HepG2 (cell line): ENCODE results near the gene SYCP2L. TPM values are rescaled to one million over a fixed set of nuclear protein-coding genes. Genes with fewer than 3 reads are reported as not detected.

Experiments used
- ARNT2 ChIP-seq: sonication (generic); formaldehyde crosslinking; IDR thresholded peaks from 2 replicates; pipeline ENCODE4 v1.8.0; 2022; ENCODE audit warnings: mild to moderate bottlenecking, low read depth, missing genetic modification reagents, moderate library complexity
- ARNTL ChIP-seq: sonication (generic); formaldehyde crosslinking; IDR thresholded peaks from 2 replicates; pipeline ENCODE4 v1.4.0; 2020; ENCODE audit warnings: mild to moderate bottlenecking, missing genetic modification reagents
- ATF2 ChIP-seq: sonication (generic); formaldehyde crosslinking; IDR thresholded peaks from 2 replicates; pipeline ENCODE4 v1.4.0; 2020; ENCODE audit warnings: missing genetic modification reagents
- FOXP1 ChIP-seq, 2 experiments: fragments of 450-650 bp in 1 of 2; IDR thresholded peaks; 2 replicates each; pipeline ENCODE4 v1.6.1; 2017 to 2018; ENCODE audit warnings: antibody characterized with exemption in 1 of 2
- NR2F1 ChIP-seq, 2 experiments: fragments of 450-650 bp in 1 of 2; formaldehyde crosslinking in 1 of 2; IDR thresholded peaks; 2 replicates each; pipeline versions ENCODE4 v1.5.0 to v1.6.1; 2016 to 2020; ENCODE audit warnings: mild to moderate bottlenecking in 1 of 2, missing compliant biosample characterization in 1 of 2, missing genetic modification reagents in 1 of 2, moderate library complexity in 1 of 2
- SALL1 ChIP-seq: sonication (generic); formaldehyde crosslinking; IDR thresholded peaks from 2 replicates; pipeline ENCODE4 v1.8.0; 2022; ENCODE audit warnings: mild to moderate bottlenecking, missing genetic modification reagents
- SCMH1 ChIP-seq: sonication (generic); formaldehyde crosslinking; IDR thresholded peaks from 2 replicates; pipeline ENCODE4 v1.9.0; 2021; ENCODE audit warnings: missing genetic modification reagents, mild to moderate bottlenecking, borderline replicate concordance
- SETDB1 ChIP-seq: sonication (generic); formaldehyde crosslinking; IDR thresholded peaks from 2 replicates; pipeline ENCODE4 v1.5.1; 2020; ENCODE audit warnings: missing genetic modification reagents, mild to moderate bottlenecking, borderline replicate concordance
- SMAD1 ChIP-seq: sonication (generic); formaldehyde crosslinking; IDR thresholded peaks from 2 replicates; pipeline ENCODE4 v1.4.0; 2020; ENCODE audit warnings: missing genetic modification reagents, low read depth, mild to moderate bottlenecking, borderline replicate concordance
- SNAPC2 ChIP-seq: sonication (generic); formaldehyde crosslinking; IDR thresholded peaks from 2 replicates; pipeline ENCODE4 v1.8.1; 2022; ENCODE audit warnings: mild to moderate bottlenecking, missing genetic modification reagents
- TCF12 ChIP-seq, 2 experiments: fragments of 450-650 bp in 1 of 2; sonication (generic) in 1 of 2; formaldehyde crosslinking in 1 of 2; IDR thresholded peaks; 2 replicates each; pipeline versions ENCODE4 v1.6.1 to v1.8.0; 2017 to 2022; ENCODE audit warnings: antibody characterized with exemption in 1 of 2, mild to moderate bottlenecking in 1 of 2, missing genetic modification reagents in 1 of 2, moderate library complexity in 1 of 2
- TERF1 ChIP-seq: sonication (generic); formaldehyde crosslinking; IDR thresholded peaks from 2 replicates; pipeline ENCODE4 v1.8.0; 2022; ENCODE audit warnings: mild to moderate bottlenecking, missing genetic modification reagents, moderate library complexity
- TFAP4 ChIP-seq: sonication (generic); IDR thresholded peaks from 2 replicates; pipeline ENCODE4 v1.6.1; 2016; ENCODE audit warnings: low read depth, borderline replicate concordance
- ZBTB14 ChIP-seq: sonication (generic); formaldehyde crosslinking; IDR thresholded peaks from 2 replicates; pipeline ENCODE4 v1.4.0; 2020; ENCODE audit warnings: missing genetic modification reagents
- ZEB1 ChIP-seq: IDR thresholded peaks from 2 replicates; pipeline ENCODE4 v1.6.1; 2012; ENCODE audit warnings: mild to moderate bottlenecking, low read depth, inconsistent platforms; ENCODE audit not compliant: insufficient replicate concordance
- ZFP36L2 ChIP-seq: sonication (generic); formaldehyde crosslinking; IDR thresholded peaks from 2 replicates; pipeline ENCODE4 v1.4.0; 2020; ENCODE audit warnings: missing genetic modification reagents
- ZHX1 ChIP-seq: sonication (generic); formaldehyde crosslinking; IDR thresholded peaks from 2 replicates; pipeline ENCODE4 v1.8.1; 2022; ENCODE audit warnings: low read depth, mild to moderate bottlenecking, missing genetic modification reagents
- ZNF570 ChIP-seq: sonication (generic); formaldehyde crosslinking; IDR thresholded peaks from 2 replicates; pipeline ENCODE4 v1.4.0; 2020; ENCODE audit warnings: mild to moderate bottlenecking, missing genetic modification reagents, borderline replicate concordance
- ZNF644 ChIP-seq: IDR thresholded peaks from 2 replicates; pipeline ENCODE4 v1.6.1; 2016; ENCODE audit warnings: low read depth
- ZNF672 ChIP-seq: sonication (generic); formaldehyde crosslinking; IDR thresholded peaks from 2 replicates; pipeline ENCODE4 v1.8.1; 2022; ENCODE audit warnings: missing genetic modification reagents
- ZNF773 ChIP-seq: sonication (generic); formaldehyde crosslinking; IDR thresholded peaks from 2 replicates; pipeline ENCODE4 v1.4.0; 2020; ENCODE audit warnings: missing genetic modification reagents, borderline replicate concordance
- polyA plus RNA-seq, 8 experiments: library from polyadenylated mRNA; depleted of rRNA in 3 of 8; stranded (reverse) in 7 of 8; unstranded in 1 of 8; fragments of >200 nt; fragmentation: Illumina TruSeq in 4 of 8; extraction: Trizol in 4 of 8; gene quantifications; 2 replicates each; pipeline versions ENCODE4 v1.2.1 to v1.2.3, GENCODE V29; 2011 to 2016; ENCODE audit warnings: low read depth in 4 of 8, missing spikeins in 1 of 8, mixed read lengths in 1 of 8; ENCODE audit not compliant: insufficient read depth in 1 of 8
- total RNA-seq, 5 experiments: library from RNA; depleted of rRNA; stranded (reverse); fragments of >200 nt; fragmentation: Illumina TruSeq; extraction: Trizol; gene quantifications; 2 replicates each; pipeline ENCODE4 v1.2.3, GENCODE V29; 2016; ENCODE audit warnings: low read depth in 1 of 5

SYCP2L gene
- total and polyA plus RNA-seq, 2 of the 13 experiments (the other 11 are each of a cell fraction or from before 2014, with no cell fraction given): 0.22 to 0.54 TPM

GRCh38 chr6:10951675-10952282 lies 64.9 kb downstream of the SYCP2L start (continued):
- TF ChIP-seq FOXP1 (IDR thresholded peaks at IDR 0.05): no peak
- 0 out of 2 replicates have a peak, but pooled peaks have one; percentile 12 for TF ChIP-seq FOXP1 (CRISPR knock-in tag; IDR thresholded peaks at IDR 0.05)
- TF ChIP-seq ZNF644 (CRISPR knock-in tag): no peak
- no peak; the same call in 1 of the 2 replicates for TF ChIP-seq ATF2 (CRISPR knock-in tag)
- no peak for TF ChIP-seq ZNF672 (CRISPR knock-in tag)
- TF ChIP-seq ARNT2: no peak
- no peak for TF ChIP-seq ZBTB14
- no peak for TF ChIP-seq SNAPC2
- TF ChIP-seq SETDB1 (CRISPR knock-in tag): no peak
- no peak for TF ChIP-seq ZHX1 (CRISPR knock-in tag)
- no peak for TF ChIP-seq ZEB1
- no peak for TF ChIP-seq ZNF570 (CRISPR knock-in tag)
- TF ChIP-seq TFAP4: no peak
- no peak for TF ChIP-seq NR2F1 (CRISPR knock-in tag; IDR thresholded peaks at IDR 0.05)
- TF ChIP-seq TCF12 (IDR thresholded peaks at IDR 0.05): no peak
- no peak for TF ChIP-seq TCF12 (CRISPR knock-in tag; IDR thresholded peaks at IDR 0.05)
- no peak for TF ChIP-seq ARNTL
- no peak for TF ChIP-seq SCMH1
- no peak for TF ChIP-seq TERF1 (CRISPR knock-in tag)
- peak; percentile 65 for TF ChIP-seq SALL1 (CRISPR knock-in tag)
- TF ChIP-seq ZNF773 (CRISPR knock-in tag): no peak
- no peak for TF ChIP-seq ZFP36L2
- TF ChIP-seq SMAD1: no peak
